AG10803 (cell line): ENCODE measurements around the gene GRAMD2A.

Source experiments
- DNase-seq: peaks from one replicate; pipeline ENCODE4 v3.0.0; 2010; ENCODE audit warnings: low read depth
- H3K4me3 ChIP-seq: 2 replicates; pipeline ENCODE4 v1.5.1; 2011; ENCODE audit warnings: mild to moderate bottlenecking, low read length, control low read depth
- CTCF ChIP-seq: conservative IDR thresholded peaks from 2 replicates; pipeline ENCODE4 v1.5.1; 2011; ENCODE audit warnings: mild to moderate bottlenecking, low read length, control low read depth, inconsistent platforms

GRAMD2A gene

GRCh38 chr15:72168808-72169190, 28.8 kb downstream of the GRAMD2A start:
- H3K4me3 ChIP-seq = no peak overlapping the region
- no peak for TF ChIP-seq CTCF
- no peak for DNase-seq

GRCh38 chr15:72168131-72168807, 29.3 kb downstream of the GRAMD2A start:
- DNase-seq = no peak
- H3K4me3 ChIP-seq = no peak overlapping the region
- TF ChIP-seq CTCF = no peak

- DNase-seq = no peak
- no peak for TF ChIP-seq CTCF
- no peak overlapping the region for H3K4me3 ChIP-seq
Measured at GRCh38 chr15:72167445-72167844, 30.1 kb downstream of the GRAMD2A start.

DNA sequence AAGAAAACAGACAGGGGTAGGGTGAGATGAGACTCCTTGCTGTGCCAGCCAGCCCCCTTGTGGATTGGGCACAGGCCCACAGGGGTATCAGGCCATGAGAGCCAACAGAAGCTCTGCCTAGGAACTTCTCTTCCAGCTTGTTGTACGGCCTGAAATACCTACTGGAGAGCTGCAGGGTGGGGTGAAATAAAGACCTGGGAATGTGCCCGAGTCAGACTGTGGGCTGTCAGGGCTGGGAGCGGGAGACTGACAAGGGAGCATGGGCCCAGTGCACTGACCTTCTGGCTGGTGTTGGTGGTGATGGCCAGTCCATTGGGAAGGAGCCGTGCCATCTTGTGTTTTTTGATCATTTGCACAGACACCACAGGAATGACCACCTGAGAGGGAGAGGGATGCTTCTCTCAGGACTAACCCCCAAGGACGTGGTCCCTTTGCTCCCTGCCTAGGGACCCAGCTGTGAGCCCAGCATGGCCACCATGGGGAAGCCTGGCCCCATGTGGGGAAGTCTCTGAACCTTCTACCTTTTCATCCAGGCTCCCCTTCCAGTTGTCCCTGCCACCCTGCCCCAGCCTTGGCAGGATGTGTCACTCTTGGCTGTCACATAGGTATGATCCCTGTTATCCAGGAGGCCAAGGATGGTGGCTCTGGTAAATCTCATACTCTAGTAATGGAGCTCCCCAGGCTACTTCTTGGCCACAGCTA, 30.7 kb downstream of the GRAMD2A start:
- TF ChIP-seq CTCF = no peak
- H3K4me3 ChIP-seq = no peak overlapping the region
- DNase-seq = no peak

GRCh38 chr15:72163719-72164118, 33.9 kb downstream of the GRAMD2A start:
- TF ChIP-seq CTCF = no peak
- no peak overlapping the region for H3K4me3 ChIP-seq
- no peak for DNase-seq

- TF ChIP-seq CTCF = no peak
- DNase-seq = no peak
- no peak overlapping the region for H3K4me3 ChIP-seq
Measured at GRCh38 chr15:72162569-72162968, 35.0 kb downstream of the GRAMD2A start.
